ENCODE measurements around the gene ARHGEF17.

The ARHGEF17 gene

GRCh38 chr11:73387594-73388264 lies 79.7 kb downstream of the ARHGEF17 start:
- Histone ChIP-seq H3K27ac (ENCODE audit: extremely low read depth, low read depth, low read length) (no peak overlapping the region), H3K9me3 (ENCODE audit: control insufficient read depth, insufficient read depth, low read depth, low read length) (no peaks in the 10 kb centered on the region), H3K4me3 (ENCODE audit: low read depth, low read length) (no peak overlapping the region), H3K4me1 (ENCODE audit: control insufficient read depth, insufficient read depth, low read length) (peaks cover 11% of the 10 kb centered on the region; the same call in 1 of the 2 replicates), H3K36me3 (ENCODE audit: control insufficient read depth in 2 of 2, insufficient read depth in 1 of 2, low read length in 2 of 2) (peaks cover 0 to 31% of the 10 kb centered on the region in 2 experiments; a peak in 1 of 3 replicates)
- CTCF ChIA-PET, result interaction anchor here (1.8 to 8.4 kb wide), 2 partner anchors 37 to 81 kb away, joined by 6 to 61 read pairs; no protein-coding TSS in a partner anchor
- POLR2A ChIA-PET, result no interaction called here
- TF ChIP-seq ZNF792 (tag by site-specific recombination; IDR thresholded peaks at IDR 0.05) (no peak), ZNF423 (tag by site-specific recombination; IDR thresholded peaks at IDR 0.05) (0 out of 2 replicates have a peak, but pooled peaks have one; percentile 49), IKZF3 (tag by site-specific recombination; IDR thresholded peaks at IDR 0.05) (0 out of 2 replicates have a peak, but pooled peaks have one; percentile 27), ZNF518A (tag by site-specific recombination; conservative IDR thresholded peaks at IDR 0.05; ENCODE audit: low read depth) (no peak), PATZ1 (tag by site-specific recombination; IDR thresholded peaks at IDR 0.05) (peak; percentile 73; the same call in 1 of the 2 replicates), OVOL3 (tag by site-specific recombination; IDR thresholded peaks at IDR 0.05) (no peak), ZIC2 (tag by site-specific recombination; IDR thresholded peaks at IDR 0.05) (peak; percentile 95), ZNF274 (IDR thresholded peaks at IDR 0.05; ENCODE audit: low read length) (no peak), ZNF274 (tag by site-specific recombination; IDR thresholded peaks at IDR 0.05; ENCODE audit: borderline replicate concordance) (no peak), ZNF248 (tag by site-specific recombination; IDR thresholded peaks at IDR 0.05) (no peak), ZNF76 (tag by site-specific recombination; IDR thresholded peaks at IDR 0.05; ENCODE audit: borderline replicate concordance, low read depth) (no peak), ZNF341 (tag by site-specific recombination; IDR thresholded peaks at IDR 0.05; ENCODE audit: low read depth) (peak; percentile 80), EGR2 (tag by site-specific recombination; IDR thresholded peaks at IDR 0.05; ENCODE audit: low read depth) (peak; percentile 70), ZBTB17 (tag by site-specific recombination; IDR thresholded peaks at IDR 0.05) (peak; percentile 65), ZFHX2 (tag by site-specific recombination; conservative IDR thresholded peaks at IDR 0.05) (peak; percentile 69), SP2 (tag by site-specific recombination; IDR thresholded peaks at IDR 0.05) (peak; percentile 26; the same call in 1 of the 2 replicates), KLF16 (tag by site-specific recombination; IDR thresholded peaks at IDR 0.05) (no peak), ZNF560 (tag by site-specific recombination; IDR thresholded peaks at IDR 0.05; ENCODE audit: borderline replicate concordance) (no peak), HIC1 (tag by site-specific recombination; IDR thresholded peaks at IDR 0.05) (no peak), OSR2 (tag by site-specific recombination; IDR thresholded peaks at IDR 0.05) (peak; percentile 79), SP3 (tag by site-specific recombination; IDR thresholded peaks at IDR 0.05) (no peak), ZNF121 (tag by site-specific recombination; IDR thresholded peaks at IDR 0.05) (no peak), ZNF837 (tag by site-specific recombination; IDR thresholded peaks at IDR 0.05) (no peak), ZBTB8A (tag by site-specific recombination; IDR thresholded peaks at IDR 0.05) (peak; percentile 38; the same call in 1 of the 2 replicates), HOXC10 (CRISPR knock-in tag; IDR thresholded peaks at IDR 0.05) (no peak), KLF1 (tag by site-specific recombination; IDR thresholded peaks at IDR 0.05) (0 out of 2 replicates have a peak, but pooled peaks have one; percentile 25), ELK4 (IDR thresholded peaks at IDR 0.05; ENCODE audit: borderline replicate concordance, low read depth, low read length) (no peak), ZNF776 (tag by site-specific recombination; IDR thresholded peaks at IDR 0.05; ENCODE audit: borderline replicate concordance) (no peak), ZNF174 (tag by site-specific recombination; IDR thresholded peaks at IDR 0.05) (no peak)
